ENCODE measurements around the gene TOMM34.

GRCh38 chr20:44911264-44911921 lies 48.8 kb downstream of the TOMM34 start:
- TF ChIP-seq CTCF (IDR thresholded peaks at IDR 0.05; ENCODE audit: low read depth, low read length, missing input control), result peak; percentile 57
- TF ChIP-seq EGR1 (IDR thresholded peaks at IDR 0.05; ENCODE audit: low read depth in 2 of 2), result peak; percentile 88 to 89
